ENCODE data around the gene OSBP.
A peak's percentile ranks its signal among the peaks of the same experiment; 100 is the strongest.
"Not testable (repeated sequence)": the region's sequence is repeated elsewhere in the genome, so short reads cannot be mapped to it uniquely, and the experiment has no call there.

The OSBP gene

GRCh38 chr11:59644528-59644927, 29.0 kb upstream of the OSBP start:
- TF ChIP-seq CTCF (IDR thresholded peaks at IDR 0.05; ENCODE audit: low read depth, low read length) = no peak
- no peak for DNase-seq (ENCODE audit: low read depth in 2 of 2)
- H3K4me3 ChIP-seq (replicated peaks in 1 of 2; ENCODE audit: low read depth in 2 of 2, low read length in 2 of 2) = no peak overlapping the region

- DNase-seq (ENCODE audit: low read depth in 2 of 2) = no peak
- TF ChIP-seq CTCF (IDR thresholded peaks at IDR 0.05; ENCODE audit: low read depth, low read length) = no peak
- H3K4me3 ChIP-seq (replicated peaks in 1 of 2; ENCODE audit: low read depth in 2 of 2, low read length in 2 of 2) = no peak overlapping the region
Observed at GRCh38 chr11:59643390-59643789, 27.8 kb upstream of the OSBP start.

- no peak for DNase-seq (ENCODE audit: low read depth in 2 of 2)
- no peak overlapping the region for H3K4me3 ChIP-seq (replicated peaks in 1 of 2; ENCODE audit: low read depth in 2 of 2, low read length in 2 of 2)
- TF ChIP-seq CTCF (IDR thresholded peaks at IDR 0.05; ENCODE audit: low read depth, low read length) = no peak
Observed at GRCh38 chr11:59641156-59641555, 25.6 kb upstream of the OSBP start.

- no peak for DNase-seq (ENCODE audit: low read depth in 2 of 2)
- no peak overlapping the region for H3K4me3 ChIP-seq (replicated peaks in 1 of 2; ENCODE audit: low read depth in 2 of 2, low read length in 2 of 2)
- TF ChIP-seq CTCF (IDR thresholded peaks at IDR 0.05; ENCODE audit: low read depth, low read length) = no peak
Observed at GRCh38 chr11:59630493-59630892, 14.9 kb upstream of the OSBP start.

- H3K4me3 ChIP-seq (replicated peaks in 1 of 2; ENCODE audit: low read depth in 2 of 2, low read length in 2 of 2) = no peak overlapping the region
- DNase-seq (ENCODE audit: low read depth in 2 of 2) = no peak
- TF ChIP-seq CTCF (IDR thresholded peaks at IDR 0.05; ENCODE audit: low read depth, low read length) = no peak
Observed at GRCh38 chr11:59629996-59630395, 14.4 kb upstream of the OSBP start.

GRCh38 chr11:59626969-59627368, 11.4 kb upstream of the OSBP start:
- not testable (repeated sequence) for H3K4me3 ChIP-seq (replicated peaks in 1 of 2; ENCODE audit: low read depth in 2 of 2, low read length in 2 of 2)
- DNase-seq (ENCODE audit: low read depth in 2 of 2) = peak; percentile 17 to 35

GRCh38 chr11:59625703-59626102, 10.1 kb upstream of the OSBP start:
- no peak for TF ChIP-seq CTCF (IDR thresholded peaks at IDR 0.05; ENCODE audit: low read depth, low read length)
- no peak overlapping the region for H3K4me3 ChIP-seq (replicated peaks in 1 of 2; ENCODE audit: low read depth in 2 of 2, low read length in 2 of 2)
- no peak for DNase-seq (ENCODE audit: low read depth in 2 of 2)

Data from cardiac fibroblast (primary cell).